GM21367 (cell line): ENCODE measurements around the gene UBD.

Source experiments
- ATAC-seq: cut with Tn5 transposase; IDR thresholded peaks from one replicate; pipeline ENCODE4 v1.9.1; 2021; ENCODE audit not compliant: unreplicated experiment

UBD gene

DNA sequence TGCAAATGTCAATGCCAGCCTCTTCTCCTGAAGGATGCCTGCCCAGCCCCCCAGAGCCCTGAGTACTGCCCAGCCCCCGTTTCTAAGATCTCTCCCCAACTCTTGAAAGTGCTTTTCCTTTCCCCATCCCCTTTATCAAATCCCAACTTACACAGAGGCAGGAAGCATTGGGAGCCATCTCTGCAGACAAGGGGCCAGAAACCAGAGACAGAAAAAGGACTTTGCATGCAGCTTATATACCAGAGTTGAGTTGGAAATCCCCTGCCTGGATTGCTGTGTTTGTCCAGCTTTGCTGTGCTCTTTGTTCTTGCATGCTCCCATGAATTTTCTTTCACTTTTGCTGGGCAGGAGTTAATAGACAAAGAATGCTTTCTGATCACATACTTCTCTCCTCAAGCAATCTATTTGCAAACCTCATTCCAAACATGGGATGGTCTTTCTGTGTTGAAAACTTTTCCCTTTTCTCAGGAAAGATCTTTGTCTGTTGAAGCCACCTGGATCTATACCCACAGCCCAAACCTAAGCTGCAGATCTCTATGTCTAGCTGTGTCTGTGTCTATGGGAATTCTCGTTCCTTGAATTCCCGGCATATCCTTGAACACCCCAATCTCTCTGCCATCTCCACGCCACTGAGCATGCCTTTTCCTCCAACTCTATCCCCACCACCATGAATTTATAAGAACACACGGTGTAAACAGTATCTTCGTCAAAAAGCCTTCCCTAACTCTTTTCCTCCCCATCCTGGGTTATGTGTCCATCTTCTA is at the start of gene UBD:
TSS of gene UBD (minus strand) at position 209 of the 764 bp plus-strand sequence. CDS start at position 178, 31 bp downstream.
- no peak for ATAC-seq

DNA sequence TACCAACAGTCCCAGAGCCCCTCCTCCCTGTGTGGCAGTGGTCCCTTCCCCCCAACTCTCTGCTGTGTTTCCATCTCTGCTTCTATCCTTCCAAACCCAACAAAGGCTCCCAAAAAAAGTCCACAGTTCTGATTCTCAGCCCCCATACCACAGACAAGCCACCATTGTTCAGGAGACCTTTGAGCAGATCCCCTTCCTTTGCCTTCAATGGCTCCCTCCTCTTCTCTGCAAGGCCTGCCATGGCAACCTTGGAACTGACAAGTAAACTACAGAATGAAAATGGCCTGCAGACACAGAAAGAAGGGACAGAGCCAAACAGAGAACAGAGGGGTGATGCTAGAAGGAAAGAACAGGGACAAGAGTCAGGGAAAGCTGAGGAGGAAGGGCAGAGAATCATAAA is 48.6 kb upstream of the UBD start:
- ATAC-seq = no peak

DNA sequence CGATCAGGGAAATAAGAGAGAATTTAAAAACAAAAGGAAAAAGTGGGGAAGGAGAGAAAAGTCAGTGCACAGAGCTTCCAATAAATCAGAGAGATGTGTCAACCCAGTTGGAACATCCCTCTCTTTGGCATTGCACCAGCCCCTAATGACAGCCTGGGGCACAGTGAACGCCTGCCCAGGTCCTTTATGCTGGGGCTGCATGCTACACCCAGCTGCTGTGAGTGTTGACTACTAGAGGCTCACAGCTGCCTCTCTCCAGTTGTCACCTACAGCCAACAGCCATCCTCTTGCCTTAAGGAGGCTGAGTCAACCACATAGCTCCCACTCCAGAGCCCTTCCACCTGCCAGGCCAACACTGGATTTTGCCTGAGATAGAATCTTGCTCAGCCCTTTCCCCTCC is 44.4 kb upstream of the UBD start:
- ATAC-seq = no peak

DNA sequence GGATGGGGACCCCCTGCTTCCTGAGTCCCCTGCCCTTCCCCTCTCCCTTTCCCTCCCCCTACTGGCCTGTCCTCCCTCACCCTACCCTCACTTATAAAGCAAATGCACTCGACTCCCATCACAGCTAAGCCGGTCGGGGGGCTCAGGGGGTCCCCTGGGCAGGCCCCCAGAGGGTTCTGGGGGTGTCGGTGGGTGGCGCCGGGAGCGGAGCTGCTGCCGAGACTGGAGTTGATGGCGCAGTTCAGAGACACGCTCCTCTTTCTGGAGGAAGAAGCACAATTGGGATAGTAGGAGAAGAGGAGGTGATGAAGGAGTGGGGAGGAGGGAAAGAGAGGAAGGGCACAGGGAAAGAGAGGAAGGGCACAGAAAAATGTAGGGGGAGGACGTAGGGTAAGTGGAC is 43.9 kb upstream of the UBD start:
- ATAC-seq = no peak

DNA sequence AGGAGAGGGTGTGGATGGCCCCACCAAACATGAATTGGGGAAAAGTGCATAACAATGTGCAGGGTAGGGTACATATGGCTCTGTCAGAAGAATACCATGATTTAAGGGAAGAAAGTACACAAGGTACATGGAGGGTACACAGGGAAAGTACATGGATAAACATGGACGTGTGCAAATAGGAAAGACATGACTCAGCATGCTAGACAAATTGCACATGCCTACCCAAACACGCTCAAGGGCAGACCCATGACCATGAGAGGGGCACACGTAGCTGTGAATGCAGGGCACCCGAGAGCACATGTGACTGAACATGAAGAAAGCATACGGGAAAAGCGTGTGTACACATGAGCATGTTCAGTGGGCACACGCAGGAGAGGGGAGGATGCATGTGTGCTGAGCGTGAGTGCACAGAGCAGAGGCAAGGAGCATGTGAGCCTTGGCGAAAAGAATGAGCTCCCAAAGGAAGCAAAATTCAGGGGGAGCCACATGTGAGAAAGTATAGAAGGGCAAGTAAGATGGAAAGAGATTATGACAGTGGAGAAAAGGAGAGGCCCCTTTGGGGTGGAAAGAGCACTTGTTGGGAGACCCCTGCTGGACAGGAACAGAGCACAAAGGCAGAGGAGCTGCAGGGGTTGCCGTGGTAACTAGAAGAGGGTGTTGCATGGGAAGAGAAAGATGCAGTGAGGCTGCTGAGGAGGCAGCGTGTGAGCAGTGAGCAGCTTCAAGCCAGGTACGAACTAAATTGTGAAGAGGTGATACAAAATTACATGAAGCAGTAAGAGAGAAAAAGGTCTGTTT is 43.2 kb upstream of the UBD start:
- no peak for ATAC-seq

DNA sequence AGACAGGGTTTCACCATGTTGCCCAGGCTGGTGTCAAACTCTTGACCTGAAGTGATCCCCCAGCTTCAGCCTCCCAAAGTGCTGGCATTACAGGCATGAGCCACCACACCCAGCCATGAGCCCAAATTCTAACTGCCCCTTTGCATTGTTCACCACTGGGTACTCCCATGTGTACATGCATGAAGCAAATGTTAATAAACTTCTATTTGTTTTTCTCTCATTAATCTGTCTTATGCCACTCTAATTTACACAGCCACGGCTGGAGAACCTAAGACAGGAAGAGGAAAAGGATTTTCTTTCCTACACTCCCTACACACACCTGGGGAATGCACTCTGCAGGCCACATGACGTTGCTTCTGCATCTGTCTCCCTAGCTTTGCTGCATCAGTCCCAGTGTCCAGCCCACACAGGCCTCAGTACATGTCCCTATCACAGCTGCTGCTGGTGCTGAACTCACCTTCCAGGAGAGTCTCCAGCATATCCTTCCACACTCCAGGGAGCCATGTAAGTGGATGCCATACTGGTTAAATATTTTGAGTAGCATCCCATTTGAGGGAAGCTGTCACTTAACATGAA is 38.7 kb upstream of the UBD start:
- no peak for ATAC-seq

DNA sequence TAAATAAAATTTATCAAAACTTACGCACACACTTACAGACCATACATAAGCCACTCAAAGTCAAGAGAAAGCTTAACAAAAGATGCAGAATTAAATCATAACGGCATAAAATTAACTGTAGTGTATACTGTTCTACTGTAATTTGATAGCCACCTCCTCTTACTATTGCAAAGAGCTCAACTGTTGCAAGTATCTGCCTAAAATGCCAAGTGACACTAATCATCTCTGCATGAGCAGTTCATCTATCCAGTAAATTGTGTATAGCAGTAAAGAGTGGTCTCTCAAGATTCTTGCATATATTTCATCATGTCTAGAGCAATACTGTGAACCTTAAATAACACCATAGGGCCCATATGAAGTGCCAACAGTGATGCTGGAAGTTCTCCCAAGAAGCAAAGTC is 37.7 kb upstream of the UBD start:
- no peak for ATAC-seq

DNA sequence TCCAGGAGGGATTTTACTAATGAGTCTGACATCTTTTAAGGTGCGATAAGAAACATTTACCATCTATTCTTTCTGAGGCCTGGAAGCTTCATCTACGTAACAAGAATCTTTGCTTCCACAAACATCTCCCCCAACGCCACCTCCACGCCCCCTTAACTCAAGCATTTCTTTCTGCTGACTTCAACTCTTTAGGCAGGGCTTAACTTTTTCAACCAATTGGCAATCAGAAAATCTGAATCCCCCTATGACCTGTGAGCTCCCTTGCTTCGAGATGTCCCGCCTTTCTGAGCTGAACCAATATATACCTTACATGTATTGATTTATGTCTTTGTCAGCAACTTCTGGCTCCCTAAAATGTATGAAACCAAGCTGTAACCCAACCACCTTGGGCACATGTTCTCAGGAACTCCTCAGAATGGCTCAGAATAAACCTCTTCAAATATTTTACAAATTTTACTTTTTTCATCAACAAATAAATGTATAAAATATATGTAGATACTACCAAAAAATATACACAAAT is 36.9 kb upstream of the UBD start:
- no peak for ATAC-seq

DNA sequence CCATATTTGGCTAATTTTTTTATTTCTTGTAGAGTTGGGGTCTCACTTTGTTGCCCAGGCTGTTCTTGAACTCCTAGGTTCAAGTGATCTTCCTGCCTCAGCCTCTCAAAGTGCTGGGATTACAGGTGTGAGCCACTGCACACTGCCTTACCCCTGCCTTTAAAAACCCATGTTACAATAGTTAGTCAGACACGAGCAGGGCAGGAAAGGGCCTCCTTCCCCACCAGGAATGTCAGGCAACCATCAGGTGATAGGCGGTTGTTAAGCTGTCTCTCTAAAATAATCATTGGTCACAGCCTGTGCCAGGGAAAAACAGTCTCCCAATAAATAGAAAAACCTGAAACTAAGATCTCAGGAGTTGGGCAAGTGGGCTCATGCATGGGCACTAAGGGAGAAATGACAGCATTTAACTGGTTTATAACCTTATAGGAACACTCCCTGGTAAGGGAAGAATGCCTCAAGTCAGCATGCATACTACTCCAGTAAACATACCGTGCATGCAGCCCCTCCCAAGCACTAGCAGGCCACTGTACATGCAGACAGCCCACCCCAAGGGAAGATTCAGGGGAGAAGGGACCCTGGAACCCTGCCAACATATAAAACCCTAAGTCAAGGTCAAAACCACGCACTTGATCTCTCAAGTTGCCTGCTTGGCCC is 33.8 kb upstream of the UBD start:
- ATAC-seq = no peak

DNA sequence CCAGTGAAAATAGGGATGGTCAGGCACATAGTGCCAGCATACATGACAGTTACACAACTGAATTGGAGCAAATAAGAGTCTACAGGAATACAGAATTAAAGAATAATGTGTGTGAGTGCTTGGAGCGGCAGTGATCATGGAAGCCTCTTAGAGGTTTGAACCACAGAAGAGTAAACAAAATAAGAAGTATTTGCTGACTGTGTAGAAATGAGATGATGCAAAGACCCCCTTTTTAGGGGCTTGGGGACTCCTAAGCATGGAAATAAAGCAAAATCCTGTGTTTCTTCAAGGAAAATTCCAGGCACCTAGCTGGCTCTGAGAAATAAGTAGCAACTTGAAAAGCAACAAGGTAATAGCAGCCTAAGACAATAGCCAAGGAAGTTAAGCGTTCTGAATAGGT is 32.1 kb upstream of the UBD start:
- no peak for ATAC-seq

DNA sequence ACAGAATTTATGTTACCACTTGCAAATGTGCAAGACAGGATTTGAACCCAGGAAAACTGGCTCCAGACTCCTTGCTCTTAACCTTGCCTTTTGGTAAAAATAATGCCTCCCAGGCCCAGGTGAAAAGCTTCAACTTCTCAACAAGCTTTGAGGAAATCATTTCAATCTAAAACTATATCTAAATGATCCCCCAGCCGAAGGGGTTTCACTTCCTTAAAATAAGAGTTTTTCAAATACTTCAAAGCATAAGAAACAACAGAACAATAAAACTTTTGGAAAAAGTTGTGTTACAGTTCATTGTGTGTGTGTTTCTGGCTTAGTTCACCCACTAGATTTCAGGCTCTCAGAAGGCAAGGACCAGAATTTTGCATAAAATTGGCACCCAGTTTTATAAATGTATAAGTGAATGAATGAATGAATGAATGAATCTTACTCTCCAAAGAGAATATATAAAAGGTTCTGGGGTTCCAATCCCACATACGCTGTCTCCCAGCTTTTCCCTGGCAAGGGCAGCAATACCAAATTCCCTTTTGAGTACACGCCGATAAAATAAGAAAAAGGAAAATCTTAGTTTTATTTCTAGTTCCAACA is 30.8 kb upstream of the UBD start:
- ATAC-seq = no peak

DNA sequence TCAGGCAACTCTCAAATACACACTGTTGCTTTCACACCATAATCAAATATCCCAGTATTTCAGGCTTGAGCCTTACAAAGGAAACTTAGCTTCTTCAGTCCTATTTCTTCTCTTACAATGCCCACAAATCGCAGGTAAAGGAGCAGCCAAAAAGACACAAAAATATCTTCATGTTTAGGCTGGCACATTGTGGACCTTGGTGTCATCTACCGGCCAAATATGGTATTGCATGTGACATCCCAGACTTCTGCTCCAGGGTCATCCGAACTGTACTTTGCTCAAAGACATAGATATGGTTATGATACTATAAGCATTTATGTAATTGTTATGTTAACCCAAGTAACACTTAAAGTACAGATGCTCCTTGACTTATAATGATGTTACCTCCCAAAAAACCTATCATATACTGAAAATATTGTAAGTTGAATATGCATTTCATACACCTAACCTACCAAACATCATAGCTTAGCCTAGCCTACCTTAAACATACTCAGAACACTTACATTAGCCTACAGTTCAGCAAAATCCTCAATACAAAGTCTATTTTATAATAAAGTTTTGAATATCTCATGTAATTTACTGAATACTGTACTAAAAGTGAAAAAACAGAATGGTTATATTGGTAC is 30.0 kb upstream of the UBD start:
- ATAC-seq = no peak

DNA sequence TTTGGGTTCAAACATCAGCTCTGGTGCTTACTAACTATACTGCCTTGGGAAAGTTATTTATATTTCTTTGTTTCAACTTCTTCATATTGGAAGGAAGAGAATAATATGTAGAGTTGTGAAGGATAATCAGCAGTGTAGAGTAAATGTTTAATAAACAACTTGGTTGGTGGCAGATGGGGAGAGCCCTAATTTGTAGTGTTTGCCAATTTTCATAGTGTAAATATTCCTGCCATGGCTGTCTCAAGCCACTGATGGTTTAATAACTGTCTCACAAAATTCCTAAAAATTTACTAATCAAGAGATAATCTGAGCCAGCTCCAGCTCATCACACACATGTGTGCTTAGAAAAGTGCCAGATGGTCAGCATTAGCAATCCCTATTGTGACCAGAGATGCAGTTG is 25.3 kb upstream of the UBD start, which contains the start of gene OR2H2:
TSS of gene OR2H2 (plus strand) at position 301 of the 400 bp plus-strand sequence. CDS start 2,824 bp downstream, outside the sequence.
- ATAC-seq = no peak

DNA sequence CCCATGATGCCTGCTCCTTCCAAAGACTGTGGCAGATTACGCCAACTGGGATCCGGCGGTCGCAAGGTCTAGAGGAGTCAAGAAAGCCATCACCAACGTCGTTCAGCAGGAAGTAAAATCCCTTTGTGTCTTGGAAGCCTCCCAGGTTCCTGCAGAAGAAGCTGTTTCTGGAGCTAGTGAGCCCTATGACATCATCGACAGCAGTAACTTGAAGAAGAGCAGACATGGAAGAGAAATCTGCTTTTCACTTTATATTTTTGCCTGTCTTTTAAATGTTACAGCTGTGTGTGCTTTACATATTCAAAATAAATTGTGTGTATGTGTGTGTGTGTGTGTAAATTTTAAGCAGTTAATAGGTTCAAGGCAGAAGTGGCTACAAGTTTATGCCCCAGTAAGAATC is 18.0 kb upstream of the UBD start:
- no peak for ATAC-seq

DNA sequence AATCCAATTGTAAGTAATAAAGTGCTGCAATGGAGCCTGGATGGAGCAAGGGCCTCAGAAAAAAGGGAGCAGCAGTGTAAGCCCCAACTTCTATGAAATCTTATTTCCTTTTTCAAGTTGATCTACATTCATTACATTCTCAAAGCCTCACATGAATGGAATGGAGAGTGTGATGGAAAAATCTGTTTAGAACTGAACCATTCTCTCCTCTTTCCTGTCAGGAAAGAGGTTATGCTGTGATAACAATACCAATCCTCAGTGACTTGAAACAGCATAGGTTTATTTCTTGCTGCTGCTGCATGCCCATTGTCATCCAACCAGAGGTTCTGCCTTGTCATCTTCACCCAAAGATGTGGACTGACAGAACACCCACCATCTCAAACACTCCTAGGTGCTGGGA is 16.5 kb upstream of the UBD start:
- no peak for ATAC-seq

DNA sequence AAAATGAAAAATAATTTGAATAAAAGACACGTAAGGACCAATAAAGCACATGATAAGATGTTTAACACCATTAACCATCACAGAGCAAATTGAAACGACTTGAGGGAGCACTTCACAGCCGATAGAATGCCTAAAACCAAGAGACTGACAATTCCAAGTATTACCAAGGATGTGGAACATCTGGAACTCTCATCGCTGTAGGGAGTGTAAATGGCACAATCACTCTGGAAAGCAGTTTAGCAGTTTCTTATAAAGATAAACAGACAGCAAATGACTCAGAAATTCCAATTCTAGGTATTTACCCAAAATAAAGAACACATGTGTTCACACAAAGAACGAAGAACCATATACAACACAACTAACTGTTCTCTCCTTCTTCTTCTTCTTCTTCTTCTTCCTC is 8.5 kb upstream of the UBD start:
- no peak for ATAC-seq

DNA sequence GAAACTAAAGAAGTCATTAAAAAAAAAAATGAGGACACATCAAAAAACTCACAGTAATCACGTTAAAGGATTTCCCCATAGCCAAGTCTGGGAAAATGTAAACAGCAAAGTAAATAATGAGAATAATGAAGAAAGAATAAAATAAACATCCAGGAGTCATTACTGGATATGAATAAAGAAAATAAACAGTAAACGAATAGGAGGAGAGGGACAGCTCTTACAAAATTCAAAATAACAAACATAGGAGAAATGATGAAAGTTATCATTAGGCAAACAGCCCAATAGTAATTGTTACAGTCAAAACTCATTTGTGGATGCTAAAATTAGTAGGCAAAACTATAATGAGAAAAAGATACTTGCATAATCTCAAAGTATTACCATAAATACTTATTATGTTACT is 8.0 kb upstream of the UBD start:
- no peak for ATAC-seq

DNA sequence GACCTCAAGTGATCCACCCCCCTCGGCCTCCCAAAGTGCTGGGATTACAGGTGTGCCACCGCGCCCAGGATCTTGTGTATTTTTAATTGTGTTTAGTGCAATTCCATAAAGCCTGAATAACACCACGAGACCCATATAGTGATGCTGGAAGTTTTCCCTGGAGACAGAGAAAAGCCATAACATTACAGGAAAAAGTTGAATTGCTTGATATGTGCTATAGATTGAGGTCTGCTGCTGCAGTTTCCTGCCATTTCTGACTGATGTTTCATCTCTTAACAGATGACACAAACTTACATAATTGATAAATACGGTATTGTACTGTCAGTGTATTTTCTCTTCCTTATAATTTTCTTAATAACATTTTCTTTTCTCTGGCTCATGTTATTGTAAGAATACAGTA is 7.3 kb upstream of the UBD start:
- ATAC-seq = no peak

DNA sequence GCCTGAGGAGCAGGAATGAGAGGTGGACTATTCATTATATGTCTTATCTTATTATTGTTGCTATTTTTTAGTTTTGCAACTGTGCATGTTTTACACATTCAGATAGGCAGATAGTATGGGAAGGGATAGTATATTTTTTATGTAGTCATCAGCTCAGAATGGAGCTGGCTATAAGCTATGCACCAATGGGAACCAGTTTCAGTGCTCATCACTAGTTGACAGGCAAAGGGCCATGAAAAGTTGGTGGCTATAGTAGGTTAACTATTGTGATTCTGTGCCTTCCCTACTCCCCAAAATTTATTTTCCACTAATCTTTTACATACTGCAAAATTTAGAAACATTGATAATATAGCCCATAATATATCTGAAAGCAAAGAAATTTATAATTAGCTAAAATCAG is 5.3 kb upstream of the UBD start:
- no peak for ATAC-seq

DNA sequence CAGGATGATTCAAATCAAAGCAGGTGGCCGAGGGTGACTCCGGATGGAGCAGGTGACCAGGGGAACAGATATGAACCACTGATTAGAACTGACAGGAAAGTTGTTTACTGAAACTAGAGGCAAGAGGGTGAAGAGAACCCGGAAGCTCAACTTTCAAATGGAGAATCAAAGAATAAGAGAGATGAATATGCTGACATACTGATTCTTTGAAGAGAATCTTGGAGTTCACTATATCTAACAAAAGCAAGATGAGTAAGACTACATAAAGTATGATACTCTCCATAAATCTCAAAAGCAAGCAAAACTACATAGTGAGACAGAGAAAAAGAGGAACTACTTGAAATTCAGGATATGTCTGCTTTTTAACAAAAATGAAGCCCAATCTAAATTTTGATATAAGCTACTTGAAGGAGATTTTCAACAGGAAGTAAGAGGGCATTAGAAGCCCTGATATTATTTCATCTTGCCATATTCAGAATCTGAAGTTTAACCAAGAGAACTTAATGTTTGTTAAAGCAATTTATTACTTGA is 4.0 kb upstream of the UBD start:
- ATAC-seq = no peak
